Measurements from ENCODE around the gene DCAF8.

The DCAF8 gene

GRCh38 chr1:160208557-160209320 is 53.6 kb downstream of the DCAF8 start:
- peaks cover 58% of the 10 kb centered on the region for H3K36me3 ChIP-seq (ENCODE audit: control insufficient read depth, insufficient read depth, low read length, severe bottlenecking)
- no peak for DNase-seq (ENCODE audit: low read depth)
- H3K9me3 ChIP-seq (ENCODE audit: control insufficient read depth, low read length) = no peaks in the 10 kb centered on the region
- peak overlapping the region; percentile 29 for H3K4me3 ChIP-seq (ENCODE audit: low read length)
- H3K27me3 ChIP-seq (replicated peaks; ENCODE audit: control insufficient read depth, insufficient read depth, low read length) = no peaks in the 10 kb centered on the region
- H3K9ac ChIP-seq (ENCODE audit: low read length) = peak overlapping the region; percentile 96
- peaks cover 53% of the 10 kb centered on the region for H3K4me1 ChIP-seq (ENCODE audit: control insufficient read depth, insufficient read depth, low read length)

DNA sequence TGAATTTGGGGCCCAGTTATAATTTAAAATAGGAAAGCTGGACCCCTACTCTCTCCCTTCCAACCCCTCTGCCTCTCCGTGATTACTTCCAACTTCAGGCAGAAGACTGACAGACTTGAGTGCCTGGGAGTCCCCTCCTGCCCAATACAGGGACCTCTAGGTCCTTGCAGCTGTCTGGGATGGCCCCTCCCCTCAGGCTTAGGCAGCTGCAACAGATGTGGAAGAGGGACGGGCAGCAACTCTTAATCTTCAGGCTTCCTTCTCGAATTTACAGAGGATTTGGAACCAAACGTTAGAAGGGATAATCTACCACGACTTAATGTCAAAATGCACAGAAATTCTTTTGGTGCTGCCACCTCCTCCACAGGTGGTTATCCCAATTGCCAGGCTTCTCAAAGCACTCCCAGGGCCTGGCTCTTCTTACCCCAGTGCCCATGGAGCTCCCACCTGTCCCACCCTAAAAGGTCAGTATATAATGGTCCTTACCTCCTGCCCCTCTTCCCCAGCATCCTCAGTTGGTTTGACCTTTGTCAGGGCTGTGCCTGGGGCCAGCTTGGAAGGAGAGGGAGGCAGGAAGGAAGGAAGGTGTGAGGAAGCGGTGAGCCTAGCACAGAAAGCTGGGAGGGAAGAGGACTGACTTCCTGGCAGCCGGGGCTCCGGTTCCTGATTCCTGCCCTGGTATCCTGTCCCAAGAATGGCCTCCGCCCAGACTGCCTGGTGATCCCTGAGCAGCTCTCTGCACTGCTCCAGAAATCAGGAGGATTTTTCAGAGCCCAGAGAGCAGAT is 54.4 kb downstream of the DCAF8 start:
- DNase-seq (ENCODE audit: low read depth) = no peak
- Histone ChIP-seq H3K4me1 (ENCODE audit: control insufficient read depth, insufficient read depth, low read length) (peaks cover 53% of the 10 kb centered on the region), H3K4me3 (ENCODE audit: low read length) (peak overlapping the region; percentile 29), H3K27me3 (replicated peaks; ENCODE audit: control insufficient read depth, insufficient read depth, low read length) (no peaks in the 10 kb centered on the region), H3K9ac (ENCODE audit: low read length) (peak overlapping the region; percentile 96), H3K36me3 (ENCODE audit: control insufficient read depth, insufficient read depth, low read length, severe bottlenecking) (peaks cover 51% of the 10 kb centered on the region), H3K9me3 (ENCODE audit: control insufficient read depth, low read length) (no peaks in the 10 kb centered on the region)

DNA sequence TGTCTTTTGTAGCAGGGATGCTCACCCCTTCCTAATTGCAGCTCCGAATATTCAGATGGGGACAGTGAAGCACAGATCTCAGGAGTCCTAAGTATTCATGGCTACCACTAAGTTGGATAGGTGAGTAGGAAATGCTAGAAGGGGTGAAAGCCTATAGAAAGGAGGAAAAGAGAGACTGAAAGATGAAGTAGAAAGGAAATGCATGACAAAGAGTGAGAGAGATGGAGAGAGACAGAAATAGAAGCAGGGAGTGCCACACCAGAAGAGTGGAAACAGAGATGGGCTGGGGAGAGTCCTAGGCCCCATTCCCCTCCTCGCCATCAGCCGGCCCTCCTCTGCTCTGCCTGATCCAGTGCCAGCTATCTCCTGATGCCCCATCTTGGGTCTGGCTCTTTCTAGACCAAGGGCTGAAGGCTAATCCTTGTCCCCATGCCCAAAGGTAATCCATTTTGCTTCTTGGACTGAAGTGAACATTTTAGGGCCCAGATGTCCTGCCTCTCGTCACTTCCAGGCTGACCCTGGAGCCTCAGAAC is 55.2 kb downstream of the DCAF8 start:
- Histone ChIP-seq H3K36me3 (ENCODE audit: control insufficient read depth, insufficient read depth, low read length, severe bottlenecking) (peaks cover 44% of the 10 kb centered on the region), H3K4me3 (ENCODE audit: low read length) (peak overlapping the region; percentile 91), H3K27me3 (replicated peaks; ENCODE audit: control insufficient read depth, insufficient read depth, low read length) (no peaks in the 10 kb centered on the region), H3K4me1 (ENCODE audit: control insufficient read depth, insufficient read depth, low read length) (peaks cover 53% of the 10 kb centered on the region), H3K9ac (ENCODE audit: low read length) (peak overlapping the region; percentile 96), H3K9me3 (ENCODE audit: control insufficient read depth, low read length) (no peaks in the 10 kb centered on the region)
- DNase-seq (ENCODE audit: low read depth) = no peak

- Histone ChIP-seq H3K9ac (ENCODE audit: low read length) (peak overlapping the region; percentile 96), H3K27me3 (replicated peaks; ENCODE audit: control insufficient read depth, insufficient read depth, low read length) (no peaks in the 10 kb centered on the region), H3K4me1 (ENCODE audit: control insufficient read depth, insufficient read depth, low read length) (peaks cover 53% of the 10 kb centered on the region), H3K9me3 (ENCODE audit: control insufficient read depth, low read length) (no peaks in the 10 kb centered on the region), H3K36me3 (ENCODE audit: control insufficient read depth, insufficient read depth, low read length, severe bottlenecking) (peaks cover 37% of the 10 kb centered on the region), H3K4me3 (ENCODE audit: low read length) (peak overlapping the region; percentile 91)
- DNase-seq (ENCODE audit: low read depth) = peak; percentile 87
Measured at GRCh38 chr1:160206421-160207117, 55.8 kb downstream of the DCAF8 start.

- no peaks in the 10 kb centered on the region for H3K27me3 ChIP-seq (replicated peaks; ENCODE audit: control insufficient read depth, insufficient read depth, low read length)
- peak; percentile 69 for DNase-seq (ENCODE audit: low read depth)
- peaks cover 32% of the 10 kb centered on the region for H3K36me3 ChIP-seq (ENCODE audit: control insufficient read depth, insufficient read depth, low read length, severe bottlenecking)
- H3K9ac ChIP-seq (ENCODE audit: low read length) = peak overlapping the region; percentile 96
- peak overlapping the region; percentile 91 for H3K4me3 ChIP-seq (ENCODE audit: low read length)
- no peaks in the 10 kb centered on the region for H3K9me3 ChIP-seq (ENCODE audit: control insufficient read depth, low read length)
- H3K4me1 ChIP-seq (ENCODE audit: control insufficient read depth, insufficient read depth, low read length) = peaks cover 53% of the 10 kb centered on the region
Measured at GRCh38 chr1:160206036-160206389, 56.3 kb downstream of the DCAF8 start.

DNA sequence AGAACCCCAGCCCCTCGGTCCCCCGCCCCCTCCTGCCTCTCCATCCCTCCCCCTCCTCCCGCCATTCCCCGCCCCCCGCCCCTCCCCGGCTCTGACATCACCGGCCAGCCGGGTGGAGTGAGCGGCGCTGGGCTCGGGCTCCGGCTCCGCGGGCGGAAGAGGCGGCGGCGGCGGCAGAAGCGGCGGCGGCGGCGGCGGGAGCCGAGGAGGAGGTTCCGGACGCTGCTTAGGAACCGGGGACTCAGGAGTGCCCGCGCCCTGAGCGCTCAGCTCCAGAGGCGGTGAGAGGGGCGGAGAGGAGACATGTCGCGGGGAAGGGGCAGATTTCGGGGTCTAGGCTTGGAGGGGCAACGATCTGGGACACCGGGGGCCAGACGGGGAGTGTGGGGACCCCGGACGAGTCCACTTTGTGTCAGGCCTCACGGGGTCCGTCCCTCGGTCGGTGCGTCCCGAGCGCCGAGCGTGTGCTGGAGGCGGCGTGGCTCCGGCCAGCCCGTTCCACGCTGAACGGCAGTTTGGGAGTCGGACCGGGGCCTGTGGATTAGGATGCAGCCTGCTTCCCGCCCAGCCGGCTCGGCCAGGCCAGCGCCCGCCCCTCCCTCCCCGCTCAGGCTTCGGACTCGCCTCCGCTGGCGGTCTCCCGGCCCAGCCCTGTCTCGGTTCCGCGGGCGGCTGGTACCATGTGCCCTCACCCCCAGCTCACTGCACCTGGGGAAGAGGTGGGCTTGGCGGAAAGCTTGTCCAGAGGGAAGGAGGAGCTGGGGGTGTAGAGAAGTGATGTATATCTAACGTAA is 56.9 kb downstream of the DCAF8 start, which contains the start of gene PEA15:
Gene PEA15 (plus strand): TSS at position 143 of the 794 bp plus-strand sequence. CDS start 6,161 bp downstream, outside the sequence.
- Histone ChIP-seq H3K4me3 (ENCODE audit: low read length) (peak within 1 kb of the TSS; percentile 91), H3K36me3 (ENCODE audit: control insufficient read depth, insufficient read depth, low read length, severe bottlenecking) (peaks cover 30% of the 10 kb centered on the region), H3K27me3 (replicated peaks; ENCODE audit: control insufficient read depth, insufficient read depth, low read length) (no peaks in the 10 kb centered on the region), H3K4me1 (ENCODE audit: control insufficient read depth, insufficient read depth, low read length) (peaks cover 49% of the 10 kb centered on the region), H3K9ac (ENCODE audit: low read length) (peak within 1 kb of the TSS; percentile 96), H3K9me3 (ENCODE audit: control insufficient read depth, low read length) (no peaks in the 10 kb centered on the region)
- DNase-seq (ENCODE audit: low read depth) = peak; percentile 91

DNA sequence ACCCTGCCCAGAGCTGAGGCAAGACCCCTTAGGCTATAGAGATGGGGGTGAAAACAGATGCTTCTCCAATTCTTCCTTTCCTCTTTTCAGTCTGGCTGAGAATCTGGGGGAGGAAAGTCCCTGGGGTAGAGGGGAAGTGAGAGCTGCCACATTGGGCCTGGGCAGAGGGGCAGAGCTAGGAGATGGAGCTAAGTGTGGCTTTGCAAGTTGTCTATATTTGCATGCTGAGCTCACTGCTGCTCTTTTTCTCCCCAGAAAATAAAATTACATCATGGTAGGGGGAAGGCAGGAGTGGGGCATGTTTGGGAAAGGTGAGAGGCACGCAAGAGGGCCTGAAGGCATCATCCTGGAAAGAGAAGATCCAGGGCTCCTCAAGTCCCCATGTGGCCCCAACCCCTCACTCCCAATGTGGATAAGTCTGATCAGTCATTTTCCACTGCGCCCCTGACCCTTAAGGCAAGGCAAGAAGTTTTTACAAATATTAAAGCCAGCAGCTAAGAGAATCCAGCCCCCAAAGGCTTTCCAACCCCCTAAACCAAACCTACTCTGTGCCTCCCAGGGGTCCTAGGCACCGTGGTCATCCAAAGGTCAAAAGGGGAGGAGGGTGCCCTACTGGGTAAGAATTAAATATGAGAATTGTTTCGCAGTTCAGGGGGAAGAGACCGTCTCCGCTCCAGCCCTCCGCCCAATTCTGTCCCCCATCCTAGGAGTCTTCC is 57.7 kb downstream of the DCAF8 start:
- Histone ChIP-seq H3K9ac (ENCODE audit: low read length) (peak overlapping the region; percentile 69), H3K4me3 (ENCODE audit: low read length) (peak overlapping the region; percentile 43), H3K4me1 (ENCODE audit: control insufficient read depth, insufficient read depth, low read length) (peaks cover 42% of the 10 kb centered on the region), H3K9me3 (ENCODE audit: control insufficient read depth, low read length) (no peaks in the 10 kb centered on the region), H3K36me3 (ENCODE audit: control insufficient read depth, insufficient read depth, low read length, severe bottlenecking) (peaks cover 23% of the 10 kb centered on the region), H3K27me3 (replicated peaks; ENCODE audit: control insufficient read depth, insufficient read depth, low read length) (no peaks in the 10 kb centered on the region)
- peak; percentile 27 for DNase-seq (ENCODE audit: low read depth)

GRCh38 chr1:160200786-160201185 is 61.6 kb downstream of the DCAF8 start:
- Histone ChIP-seq H3K4me3 (ENCODE audit: low read length) (no peak overlapping the region), H3K36me3 (ENCODE audit: control insufficient read depth, insufficient read depth, low read length, severe bottlenecking) (no peaks in the 10 kb centered on the region), H3K9me3 (ENCODE audit: control insufficient read depth, low read length) (no peaks in the 10 kb centered on the region), H3K27me3 (replicated peaks; ENCODE audit: control insufficient read depth, insufficient read depth, low read length) (peaks cover 5% of the 10 kb centered on the region), H3K9ac (ENCODE audit: low read length) (no peak overlapping the region), H3K4me1 (ENCODE audit: control insufficient read depth, insufficient read depth, low read length) (peaks cover 6% of the 10 kb centered on the region)
- DNase-seq (ENCODE audit: low read depth) = no peak

GRCh38 chr1:160197231-160197630 is 65.1 kb downstream of the DCAF8 start:
- no peak for DNase-seq (ENCODE audit: low read depth)

DNA sequence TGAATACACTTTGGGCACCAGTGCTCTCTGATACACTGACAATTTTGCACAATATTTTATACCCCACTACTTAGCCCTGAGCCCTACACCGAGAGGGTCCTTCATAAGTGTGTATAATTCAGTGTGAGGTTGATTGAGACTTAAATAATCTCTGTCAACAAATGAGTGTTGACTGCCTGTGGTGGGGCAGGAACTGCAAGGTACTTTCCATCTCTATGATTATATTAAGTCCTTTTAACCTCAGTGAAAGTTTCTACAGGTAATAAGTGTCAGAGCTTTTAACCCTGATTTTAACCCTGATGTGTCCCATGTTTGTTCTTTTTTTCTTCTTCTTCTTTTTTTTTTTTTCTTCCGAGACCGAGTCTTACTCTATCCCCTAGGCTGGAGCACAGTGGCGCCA is 66.2 kb downstream of the DCAF8 start:
- no peak for DNase-seq (ENCODE audit: low read depth)
- H3K36me3 ChIP-seq (ENCODE audit: control insufficient read depth, insufficient read depth, low read length, severe bottlenecking) = no peaks in the 10 kb centered on the region
- H3K9ac ChIP-seq (ENCODE audit: low read length) = no peak overlapping the region
- peaks cover 5% of the 10 kb centered on the region for H3K4me1 ChIP-seq (ENCODE audit: control insufficient read depth, insufficient read depth, low read length)
- peaks cover 18% of the 10 kb centered on the region for H3K27me3 ChIP-seq (replicated peaks; ENCODE audit: control insufficient read depth, insufficient read depth, low read length)
- H3K9me3 ChIP-seq (ENCODE audit: control insufficient read depth, low read length) = no peaks in the 10 kb centered on the region
- no peak overlapping the region for H3K4me3 ChIP-seq (ENCODE audit: low read length)

More at GRCh38 chr1:160197231-160197630, 65.1 kb downstream of the DCAF8 start:
- Histone ChIP-seq H3K4me3 (ENCODE audit: low read length) (no peak overlapping the region), H3K27me3 (replicated peaks; ENCODE audit: control insufficient read depth, insufficient read depth, low read length) (peaks cover 16% of the 10 kb centered on the region), H3K9ac (ENCODE audit: low read length) (no peak overlapping the region), H3K36me3 (ENCODE audit: control insufficient read depth, insufficient read depth, low read length, severe bottlenecking) (no peaks in the 10 kb centered on the region), H3K9me3 (ENCODE audit: control insufficient read depth, low read length) (no peaks in the 10 kb centered on the region), H3K4me1 (ENCODE audit: control insufficient read depth, insufficient read depth, low read length) (peaks cover 5% of the 10 kb centered on the region)
